KG1 (cell line): Measurements from ENCODE around the gene HORMAD2.
A peak's percentile ranks its signal among the peaks of the same experiment; 100 is the strongest.
"Not testable (repeated sequence)": the region's sequence is repeated elsewhere in the genome, so short reads cannot be mapped to it uniquely, and the experiment has no call there.

ENCODE experiments used
- DNase-seq: peaks from one replicate; lab custom pipeline; 2025; lab: John Stamatoyannopoulos, UW

Gene HORMAD2

DNA sequence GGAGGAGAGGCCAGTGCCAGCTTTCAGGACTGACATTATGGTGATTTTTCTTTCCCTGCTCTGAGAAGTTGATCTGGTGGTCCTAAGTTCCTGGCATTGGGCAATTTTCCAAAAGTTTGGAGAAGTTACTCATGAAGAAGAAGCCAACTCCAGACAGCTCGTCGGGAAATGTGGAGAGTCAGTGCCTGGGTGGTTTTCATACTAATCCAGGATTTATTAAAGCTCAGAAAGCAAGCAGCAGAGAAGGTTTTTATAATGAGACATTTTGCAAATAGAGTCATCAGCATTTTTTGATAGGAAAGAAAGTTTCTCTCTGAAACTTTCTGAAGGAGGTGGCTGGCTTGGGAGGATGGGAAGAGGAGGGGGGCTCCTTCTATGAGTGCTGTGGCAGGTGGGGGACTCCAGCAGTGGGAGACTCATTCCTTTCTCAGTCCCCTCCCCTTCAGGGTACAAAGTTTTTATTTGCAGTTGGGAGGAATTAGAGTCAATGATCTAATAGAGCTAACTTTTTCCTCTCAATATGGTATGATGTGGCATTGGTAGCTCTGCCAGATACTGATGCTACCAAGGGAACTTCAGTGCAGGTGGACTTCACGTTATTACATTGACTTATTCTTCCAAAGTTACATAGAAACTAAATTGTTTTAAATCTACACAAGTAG is 110.9 kb downstream of the HORMAD2 start:
- DNase-seq: no peak

DNA sequence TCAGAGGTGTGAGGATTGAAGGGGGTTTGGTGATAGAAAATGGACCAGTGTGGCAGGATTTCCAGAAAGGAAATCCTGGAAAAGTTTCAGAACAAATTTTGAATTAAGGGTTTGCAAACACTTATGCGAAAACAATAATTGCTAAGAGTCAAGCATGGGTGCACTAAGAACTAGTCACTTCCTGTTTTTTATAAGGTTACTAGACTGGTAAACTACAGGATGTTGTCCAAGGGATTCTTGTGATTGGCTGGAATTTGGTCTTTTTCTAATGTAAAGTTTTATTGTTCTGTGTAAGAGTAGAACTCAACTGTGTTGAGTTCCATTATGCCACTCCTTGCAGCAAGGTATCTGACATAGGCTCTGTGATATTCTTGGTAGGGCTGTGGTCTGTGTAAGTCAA is 112.2 kb downstream of the HORMAD2 start:
- DNase-seq: no peak

DNA sequence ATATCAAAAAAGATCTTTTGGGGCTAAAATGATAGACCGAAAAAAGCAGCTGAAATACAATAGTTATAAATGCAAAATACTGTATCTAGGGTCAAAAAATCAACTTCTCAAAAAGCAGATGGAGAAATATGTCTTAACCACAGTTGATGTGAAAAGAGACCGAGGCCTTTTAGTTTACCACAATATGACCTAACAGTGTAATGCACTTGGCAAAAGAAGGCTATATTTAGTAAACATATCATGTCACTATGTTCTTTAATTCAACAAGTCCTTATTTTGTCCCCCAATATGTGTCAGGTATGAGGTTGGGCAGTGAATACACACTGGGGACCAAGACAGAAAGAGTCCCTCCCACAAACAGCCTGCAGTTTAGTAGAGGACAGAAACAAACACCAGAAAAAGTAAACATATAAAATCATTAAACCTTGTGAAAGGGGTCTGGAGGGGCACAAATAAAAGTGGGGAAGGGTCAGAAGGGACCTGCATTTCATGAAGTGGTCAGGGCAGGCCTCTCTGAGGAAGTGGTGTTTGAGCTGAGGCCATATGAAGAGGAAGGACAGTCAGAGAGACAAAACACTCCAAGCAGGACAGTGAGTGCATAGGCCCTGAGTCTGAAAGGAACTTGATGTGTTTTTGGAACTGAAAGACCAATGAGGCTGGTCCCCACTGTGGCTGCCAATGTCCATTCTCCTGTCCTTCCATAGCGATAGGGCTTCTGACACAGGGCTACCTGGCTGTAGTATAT is 112.9 kb downstream of the HORMAD2 start:
- DNase-seq: no peak

DNA sequence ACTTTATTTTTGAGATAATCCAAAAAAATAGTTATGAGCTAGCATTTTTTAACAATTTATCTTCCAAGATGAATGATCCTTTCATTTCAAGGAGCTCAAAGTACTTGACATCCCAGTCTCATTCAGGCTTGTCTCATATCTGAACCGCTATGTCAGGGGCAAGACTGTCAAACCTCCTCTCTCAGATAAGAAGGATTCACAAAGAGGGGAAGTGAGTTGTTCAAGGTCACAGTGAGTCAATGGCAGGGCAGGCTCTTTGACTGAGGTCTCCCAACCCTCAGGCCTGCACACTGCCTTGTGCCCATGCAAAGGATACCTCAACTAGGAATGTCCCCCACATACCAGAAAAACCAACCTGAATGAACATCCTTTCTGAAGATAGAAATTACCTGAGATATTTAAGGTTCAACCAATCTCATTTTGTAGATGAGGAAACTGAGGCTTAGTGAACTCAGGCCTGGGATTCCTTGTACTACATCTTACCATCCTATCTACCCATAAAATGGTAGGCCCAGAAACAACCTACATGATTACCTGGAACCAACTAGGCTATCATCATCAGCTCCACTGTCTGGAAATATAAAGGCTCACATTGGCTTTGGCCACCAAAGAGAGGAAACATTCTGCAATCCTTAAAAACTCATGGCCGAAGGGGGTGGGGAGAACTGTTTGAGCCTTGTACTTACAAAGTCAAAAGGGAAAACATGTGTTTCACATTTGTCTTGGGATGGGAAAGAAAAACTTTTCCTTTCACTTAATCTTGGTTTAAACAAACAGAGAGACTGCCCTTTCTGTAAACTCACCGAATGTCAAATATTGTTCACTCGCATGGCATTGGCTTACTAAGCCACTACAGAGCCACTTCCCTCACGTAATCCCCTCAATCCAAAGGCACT is 115.2 kb downstream of the HORMAD2 start:
- DNase-seq: no peak

DNA sequence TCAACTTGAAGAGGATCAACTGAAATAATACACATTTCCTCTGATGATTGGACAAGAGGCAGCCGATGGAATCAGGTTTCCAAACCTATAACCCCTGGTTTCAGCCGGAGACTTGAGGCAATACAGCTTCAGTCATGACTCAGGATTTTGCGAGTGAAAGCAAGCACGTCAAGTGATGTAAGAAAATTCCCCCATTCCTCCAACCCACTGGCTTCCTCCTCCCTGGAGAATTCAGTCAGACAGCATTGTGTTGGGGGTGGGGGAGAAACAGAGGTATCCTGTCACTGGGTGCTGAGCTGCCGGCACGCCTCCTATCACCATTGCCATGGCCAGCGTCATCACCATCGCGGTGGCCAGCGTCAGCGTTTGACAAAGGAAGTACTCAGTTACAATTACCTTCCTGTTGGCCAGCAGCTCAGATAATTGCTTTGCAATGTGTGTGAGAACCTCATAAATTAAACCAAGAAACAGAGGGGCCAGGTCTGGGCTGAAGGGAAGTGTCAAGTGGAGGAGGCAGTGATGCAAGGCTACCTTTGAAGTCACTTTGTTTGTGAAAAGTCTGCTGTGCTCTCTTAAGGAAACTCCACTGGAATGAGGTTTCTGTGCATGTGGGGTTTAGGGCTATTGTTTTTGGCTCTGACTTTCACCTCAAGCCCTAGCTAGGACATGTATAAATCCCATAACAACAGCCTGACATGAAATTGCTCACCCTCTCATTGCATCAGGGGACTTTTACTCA is 116.0 kb downstream of the HORMAD2 start:
- peak; percentile 41 for DNase-seq

DNA sequence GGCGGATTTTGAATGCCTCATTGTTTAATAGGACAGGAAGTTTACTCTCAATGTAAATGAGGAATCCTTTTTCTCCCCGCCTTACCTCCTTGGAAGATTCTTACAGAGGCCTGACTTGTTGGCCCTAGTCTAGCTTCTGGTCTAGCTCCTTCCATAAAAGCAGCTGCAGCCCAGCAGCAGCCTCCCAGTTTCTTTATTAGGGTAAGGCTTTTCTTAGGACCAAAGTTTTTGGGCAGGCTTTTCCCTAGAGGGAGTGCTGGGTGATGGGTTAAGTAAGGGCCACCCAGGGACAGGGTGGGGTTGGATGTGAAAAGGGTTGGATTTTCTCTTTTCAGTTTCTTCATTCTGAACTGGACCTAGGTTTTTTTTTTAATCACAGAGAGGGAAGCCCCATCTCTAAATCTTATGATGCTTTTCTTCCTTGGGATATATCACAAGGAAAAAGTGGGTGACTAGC is 116.6 kb downstream of the HORMAD2 start:
- DNase-seq: no peak

DNA sequence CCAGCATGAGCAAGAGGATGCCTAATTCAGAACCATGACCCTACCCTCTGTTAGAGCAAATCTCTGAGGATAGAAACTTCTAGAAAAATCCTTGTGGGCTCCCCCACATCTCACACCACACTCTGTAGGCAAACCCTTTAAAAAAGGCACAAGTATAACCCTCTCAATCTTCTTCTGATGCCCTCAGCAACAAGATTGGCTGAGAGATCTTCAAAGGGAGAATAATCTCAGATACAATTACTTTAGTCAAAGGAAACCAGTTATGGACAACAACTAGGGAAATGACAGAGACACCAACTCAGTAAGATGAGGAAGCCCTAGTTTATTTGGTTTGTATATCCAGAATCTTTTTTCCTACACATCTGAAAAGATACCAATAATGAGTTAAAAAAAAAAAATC is 117.1 kb downstream of the HORMAD2 start:
- DNase-seq: no peak

DNA sequence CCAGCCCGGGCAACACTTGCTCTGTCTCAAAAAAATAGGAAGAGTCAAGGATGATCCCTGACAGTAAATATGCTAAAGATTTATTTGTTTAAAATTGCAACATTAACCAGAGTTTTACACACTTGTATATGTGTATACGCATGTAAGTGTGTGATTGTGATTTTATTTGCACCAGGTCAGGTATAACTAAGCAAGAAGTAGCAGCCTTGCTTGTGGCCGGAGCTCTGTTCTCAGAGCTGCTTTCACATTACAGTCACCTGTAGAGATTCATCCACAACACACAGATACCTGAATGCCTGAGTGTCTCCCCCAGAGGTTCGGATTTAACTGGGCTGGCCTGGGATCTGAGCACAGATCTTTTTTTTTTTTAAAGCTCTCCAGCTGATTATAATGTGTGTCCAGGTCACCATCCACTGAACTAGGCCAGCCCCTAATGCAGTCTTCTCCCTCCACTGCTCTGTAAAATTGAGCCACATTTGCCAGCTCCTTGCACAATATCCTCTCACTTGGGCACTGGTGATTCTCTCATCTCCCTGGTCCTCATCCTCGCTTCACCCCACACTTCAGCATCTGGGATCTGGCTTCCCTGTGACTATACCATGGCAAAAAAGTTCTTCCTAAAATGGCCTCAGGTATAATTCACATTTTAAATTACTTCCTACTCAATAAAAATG is 118.0 kb downstream of the HORMAD2 start:
- DNase-seq: no peak

DNA sequence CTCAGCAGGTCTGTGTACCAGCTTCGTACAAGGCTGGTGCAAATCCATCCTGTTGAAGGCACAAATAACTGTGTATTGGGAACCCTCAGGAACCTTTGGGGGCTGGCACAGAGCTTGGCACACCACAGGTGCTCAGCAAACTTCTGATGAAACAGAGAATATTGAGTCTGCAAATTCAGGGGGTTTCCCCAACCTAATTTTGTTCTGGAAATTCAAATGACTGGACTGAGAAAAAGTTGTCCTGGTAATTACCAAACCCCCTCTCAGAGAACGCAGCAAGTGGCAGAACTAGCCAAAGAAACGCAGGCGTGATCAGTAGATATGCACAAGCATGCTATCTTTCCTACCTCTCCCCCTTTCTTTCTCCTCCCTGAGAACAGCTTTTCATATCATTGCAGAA is 118.7 kb downstream of the HORMAD2 start:
- no peak for DNase-seq

DNA sequence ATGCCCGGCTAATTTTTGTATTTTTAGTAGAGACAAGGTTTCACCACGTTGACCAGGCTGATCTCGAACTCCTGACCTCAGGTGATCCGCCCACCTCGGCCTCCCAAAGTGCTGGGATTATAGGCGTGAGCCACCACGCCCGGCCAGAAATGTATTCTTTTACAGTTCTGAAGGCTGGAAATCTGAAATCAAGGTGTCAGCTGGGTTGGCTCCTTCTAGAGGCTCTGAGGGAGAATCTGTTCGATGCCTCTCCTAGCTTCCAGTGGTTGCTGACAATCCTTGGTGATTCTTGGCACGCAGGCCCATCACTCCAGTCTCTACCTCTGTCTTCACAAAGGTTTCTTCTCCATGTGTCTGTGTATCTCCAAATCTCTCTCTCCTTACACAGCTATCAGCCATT is 120.6 kb downstream of the HORMAD2 start:
- DNase-seq: not testable (repeated sequence)

DNA sequence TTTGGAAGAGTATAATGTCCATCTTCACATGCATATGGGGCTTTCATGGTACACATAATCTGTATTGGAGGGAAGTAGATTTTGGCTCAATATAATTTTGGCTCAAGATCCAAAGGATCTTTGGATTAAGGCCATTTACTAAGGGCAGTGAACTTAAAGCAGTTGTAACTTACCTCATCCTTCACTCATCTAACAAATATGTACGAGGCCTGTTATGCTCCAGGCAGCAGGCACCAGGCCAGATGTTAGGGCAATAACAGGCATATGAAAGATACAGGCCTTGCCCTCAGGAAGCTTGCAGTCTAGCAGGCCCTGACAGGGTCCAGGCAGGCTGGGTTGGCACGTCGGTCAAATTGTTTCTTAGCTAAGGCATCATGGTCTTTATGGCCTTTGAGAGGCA is 121.7 kb downstream of the HORMAD2 start:
- no peak for DNase-seq

DNA sequence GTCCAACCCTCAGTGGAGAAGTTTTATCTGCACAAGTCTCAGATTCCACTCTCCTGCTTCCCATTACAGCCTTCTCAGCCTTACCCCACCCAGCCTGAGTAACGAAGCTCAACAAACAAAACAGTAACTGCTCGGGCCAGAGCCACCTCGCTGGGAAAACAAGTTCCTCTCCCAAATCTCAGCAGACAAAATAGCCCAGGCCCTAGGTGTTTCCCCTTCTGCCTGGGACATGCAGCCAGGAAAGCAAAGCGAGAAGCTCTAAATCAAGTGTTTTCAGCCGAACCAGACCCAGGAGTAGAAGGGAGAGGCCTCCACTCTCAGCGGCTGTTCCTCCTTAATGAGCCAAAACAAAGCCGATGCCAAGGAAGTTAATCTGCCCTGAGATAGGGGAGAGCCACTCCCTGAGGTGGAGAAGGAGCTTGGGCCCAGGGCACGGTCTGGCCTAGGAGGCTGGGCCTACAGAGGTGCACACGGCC is 122.3 kb downstream of the HORMAD2 start:
- no peak for DNase-seq

DNA sequence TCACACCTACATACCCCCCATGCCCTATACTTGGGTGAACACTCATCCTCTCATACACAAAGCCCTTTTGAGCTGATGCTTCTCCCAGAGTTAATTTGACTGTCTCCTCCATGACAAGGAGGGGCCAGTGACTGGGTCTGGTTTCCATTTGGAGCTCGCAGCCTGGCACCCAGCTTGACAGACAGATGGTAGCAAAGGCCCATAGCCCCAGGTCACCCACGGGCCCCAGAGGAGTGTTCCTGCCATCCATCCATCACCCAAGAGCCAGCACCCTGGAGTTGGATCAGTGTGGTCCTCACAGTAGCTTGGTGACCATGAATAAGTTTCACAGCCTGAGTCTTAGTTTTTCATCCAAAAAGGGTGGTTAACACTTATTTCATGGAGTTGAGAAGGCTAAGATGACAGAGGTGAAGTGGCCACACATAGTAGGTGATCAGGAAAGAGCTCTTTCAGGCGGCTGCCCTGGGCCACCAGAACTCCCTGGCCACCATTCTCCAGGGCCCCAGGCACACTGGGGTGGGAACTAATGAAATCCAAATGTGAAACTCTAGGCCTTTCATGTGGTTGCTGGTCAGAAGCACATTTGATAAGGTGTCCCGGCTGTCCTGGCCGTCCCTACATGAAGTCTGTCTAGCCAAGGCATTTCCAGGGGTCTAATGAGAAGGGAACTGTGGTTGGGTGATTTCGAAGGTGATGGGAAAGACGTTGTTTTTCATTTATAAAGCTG is 123.9 kb downstream of the HORMAD2 start:
- no peak for DNase-seq

DNA sequence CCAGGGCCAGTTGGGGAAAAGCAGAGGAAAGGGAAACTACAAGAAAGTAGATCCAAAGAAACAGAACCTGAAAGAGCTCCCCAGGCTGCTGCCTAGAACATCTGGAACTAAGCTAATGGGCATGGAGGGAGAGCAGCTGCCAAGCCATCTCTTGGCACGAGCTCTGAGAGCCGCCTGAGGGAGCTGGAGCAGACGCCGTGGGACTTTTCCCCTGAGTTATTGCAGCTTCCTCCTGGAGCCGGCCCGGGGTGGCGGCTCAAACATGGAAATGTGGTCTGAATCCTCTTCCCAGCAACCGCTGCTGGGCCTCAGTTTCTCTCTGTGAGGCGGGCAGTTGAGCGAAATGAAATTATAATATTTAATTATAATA is 124.5 kb downstream of the HORMAD2 start:
- no peak for DNase-seq

DNA sequence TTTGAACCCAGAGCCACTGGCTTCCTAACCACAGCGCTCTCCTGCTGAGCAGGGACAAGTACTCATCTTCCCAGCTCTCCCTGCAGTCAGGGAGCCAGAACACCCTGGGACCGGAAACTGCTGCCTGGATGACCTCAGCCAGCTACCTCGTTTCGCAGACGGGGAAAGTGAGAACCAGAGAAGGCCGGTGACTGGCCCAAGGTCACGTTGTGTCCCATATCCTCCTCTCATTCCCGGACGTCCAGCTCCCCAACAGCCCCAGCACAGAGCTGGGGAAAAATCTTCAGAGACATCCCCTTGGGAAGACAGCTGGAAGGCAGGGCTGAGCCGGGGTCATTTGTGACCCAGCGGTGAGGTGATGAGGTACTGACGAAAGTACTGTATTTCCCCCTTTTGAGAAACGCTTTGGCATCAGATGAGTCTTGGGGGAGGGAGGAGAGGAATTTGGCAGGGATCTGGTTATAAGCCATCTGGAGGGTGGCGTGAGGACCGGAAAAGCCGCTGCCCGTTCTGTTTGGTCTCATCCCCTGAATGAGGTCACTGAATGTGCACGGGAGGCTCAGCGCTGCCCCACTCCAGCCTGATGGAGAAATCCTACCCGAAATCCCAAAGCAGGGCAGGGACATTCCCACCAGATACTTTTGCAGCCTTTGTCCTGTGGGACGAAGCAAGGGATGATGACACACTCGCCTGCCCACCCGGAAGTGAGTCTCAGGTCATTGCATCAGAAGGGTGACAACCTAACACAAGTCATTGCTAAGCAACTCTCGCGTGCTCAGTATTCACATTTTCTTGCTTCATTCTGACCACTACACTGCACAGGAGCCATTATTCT is 125.2 kb downstream of the HORMAD2 start:
- DNase-seq: no peak

DNA sequence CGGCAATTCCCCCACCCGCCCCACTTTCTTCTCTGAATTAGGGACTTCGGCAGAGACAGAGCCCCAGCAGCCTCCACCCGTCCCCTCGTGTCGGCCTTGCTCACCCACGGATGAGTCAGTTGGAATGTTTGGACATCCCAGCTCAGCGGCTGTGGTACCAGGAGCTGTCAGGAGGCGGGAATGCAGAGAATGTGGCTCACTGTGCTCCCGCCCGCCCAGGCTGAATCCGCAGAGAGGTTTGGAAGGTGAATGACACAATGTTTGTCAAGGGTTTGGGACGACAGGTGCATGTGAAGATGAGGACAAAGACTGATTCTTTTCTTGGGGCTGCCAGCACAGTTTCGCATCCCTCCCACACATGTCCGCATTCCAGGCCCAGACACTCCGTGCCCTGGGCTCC is 126.7 kb downstream of the HORMAD2 start:
- no peak for DNase-seq

DNA sequence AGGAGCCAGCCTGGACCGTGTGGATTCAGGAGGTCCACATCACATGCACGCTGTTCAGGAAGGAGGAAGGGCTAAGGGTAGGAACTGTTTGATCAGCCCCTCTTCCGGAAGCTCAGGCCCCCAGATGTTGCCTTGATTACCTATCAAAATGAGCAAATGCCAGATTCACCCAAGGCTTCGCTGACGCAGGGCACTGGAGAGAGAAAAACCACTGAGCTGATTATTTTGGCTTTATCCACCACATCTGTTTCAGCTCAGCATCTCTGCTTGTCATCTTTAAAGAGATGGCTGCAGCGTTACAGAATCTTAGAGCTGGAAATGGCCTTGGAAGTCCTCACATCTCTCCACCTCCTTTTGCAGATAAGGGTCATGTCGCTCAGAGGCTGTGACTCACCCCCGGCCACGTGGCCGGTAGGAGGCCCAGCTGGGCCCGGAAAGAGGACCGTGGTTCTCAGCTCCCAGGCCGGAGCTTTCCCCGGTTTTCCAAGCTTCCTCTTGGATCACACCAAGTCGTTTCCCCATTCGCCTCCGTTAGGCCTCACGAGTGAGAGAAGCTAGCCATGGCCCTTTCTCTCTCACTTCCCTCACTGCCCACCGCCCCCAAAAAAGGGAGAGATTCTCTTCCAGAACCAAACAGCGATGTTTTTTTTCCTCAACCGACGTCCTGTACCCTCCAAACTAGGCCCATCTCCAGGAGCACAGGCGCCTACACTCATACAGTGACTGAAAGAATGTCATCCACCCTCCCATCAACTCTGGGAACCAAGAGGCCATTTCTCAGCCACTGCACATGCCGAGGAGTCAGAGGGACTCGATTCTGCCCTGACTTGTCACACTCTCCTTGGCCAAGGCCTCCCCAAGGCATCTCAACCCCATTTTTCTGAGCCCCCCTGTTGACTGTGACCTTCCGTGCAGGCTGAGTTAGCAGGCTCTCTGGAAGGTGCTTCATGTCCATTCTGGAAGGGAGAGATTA is 128.7 kb downstream of the HORMAD2 start:
- DNase-seq: no peak

DNA sequence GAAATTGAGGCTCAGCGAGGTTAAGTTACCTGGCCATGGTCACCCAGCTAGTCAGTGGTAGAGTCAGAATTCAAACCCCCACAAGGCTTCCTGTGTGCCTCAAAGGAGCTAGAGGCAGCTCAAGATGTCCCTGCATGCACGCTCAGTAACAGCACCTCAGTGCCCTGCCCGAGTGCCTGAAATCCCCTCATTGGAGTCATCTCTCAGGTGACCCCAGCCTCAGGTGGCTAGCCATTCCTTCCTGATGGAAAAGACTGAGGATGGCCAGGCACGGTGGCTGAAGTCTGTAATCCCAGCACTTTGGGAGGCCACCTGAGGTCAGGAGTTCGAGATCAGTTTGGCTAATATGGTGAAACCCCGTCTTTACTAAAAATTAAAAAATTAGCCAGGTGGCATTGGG is 129.4 kb downstream of the HORMAD2 start:
- no peak for DNase-seq
